ENCODE measurements around the gene CTBP2.
A peak's percentile ranks its signal among the peaks of the same experiment; 100 is the strongest.

CTBP2 gene

DNA sequence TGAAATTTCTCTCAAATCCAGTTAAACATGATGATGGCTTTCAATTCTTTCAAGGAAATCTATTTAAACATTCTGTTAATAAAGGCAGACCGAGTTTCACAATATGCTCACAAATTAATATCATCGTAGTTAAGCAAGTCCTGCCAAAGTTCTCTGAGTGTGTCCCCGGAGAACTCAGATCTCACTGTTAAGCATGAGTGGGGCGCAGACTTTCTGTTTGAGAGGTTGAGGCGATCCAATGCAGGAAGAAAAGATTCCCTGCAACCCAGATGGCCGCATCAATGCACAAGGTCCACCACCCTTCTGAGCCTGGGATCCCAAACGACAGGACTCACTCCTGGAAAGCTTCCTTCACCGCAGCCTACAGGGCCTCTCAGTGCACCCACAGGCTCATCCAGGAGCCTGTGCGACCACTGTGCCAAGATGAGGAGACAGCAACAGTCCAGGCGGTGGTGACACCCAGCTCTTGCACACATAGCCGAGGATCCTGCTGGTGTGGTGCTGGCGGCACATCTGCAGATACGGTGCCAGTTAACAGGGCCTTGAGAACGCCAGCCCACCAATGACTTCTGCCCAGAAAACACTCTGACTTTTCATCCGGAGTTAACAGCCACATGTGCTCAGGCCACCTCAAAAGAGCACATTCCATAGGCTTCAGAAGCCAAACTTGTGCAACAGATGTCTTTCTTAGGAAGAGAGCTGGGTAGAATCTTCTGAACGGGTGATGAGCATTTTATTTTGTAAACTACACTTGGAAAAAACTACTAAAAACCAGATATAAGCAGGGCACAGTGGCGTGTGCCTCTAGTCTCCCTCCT lies 116.3 kb downstream of the CTBP2 start:
- DNase-seq (ENCODE audit: low read depth, low spot score): no peak

DNA sequence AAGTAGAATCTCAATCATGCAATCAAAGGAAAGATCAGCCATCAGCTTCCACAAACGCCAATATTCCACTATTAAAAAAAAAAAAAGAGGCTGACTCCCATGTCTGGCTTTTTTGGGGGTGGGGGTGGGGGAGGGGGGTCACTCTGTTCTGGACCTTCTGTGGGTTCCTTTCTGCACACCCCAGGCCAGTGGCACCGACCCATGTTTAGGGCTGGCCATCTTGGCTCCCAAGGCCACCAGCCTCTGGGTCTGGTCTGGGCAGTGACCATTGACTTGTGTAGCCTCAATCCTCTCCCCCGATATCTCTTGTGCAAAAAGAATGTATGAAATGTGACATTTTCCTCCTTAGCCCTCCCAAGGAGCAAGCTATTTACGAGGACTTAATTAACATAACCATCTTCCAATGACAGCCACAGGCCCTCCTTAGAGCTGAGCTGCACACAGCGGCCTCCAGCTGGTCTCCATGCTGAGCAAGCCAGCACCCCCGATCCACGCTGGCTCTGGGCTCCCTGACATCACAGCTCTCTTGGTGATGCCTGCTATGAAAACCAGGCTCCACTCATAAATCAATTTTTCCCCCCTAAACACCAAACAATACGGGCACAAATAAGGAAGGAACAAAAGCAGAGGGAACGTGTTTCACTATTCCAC lies 118.4 kb downstream of the CTBP2 start:
- DNase-seq (ENCODE audit: low read depth, low spot score): peak; percentile 50

GRCh38 chr10:125039354-125039769 lies 121.0 kb downstream of the CTBP2 start:
- no peak for DNase-seq (ENCODE audit: low read depth, low spot score)

DNA sequence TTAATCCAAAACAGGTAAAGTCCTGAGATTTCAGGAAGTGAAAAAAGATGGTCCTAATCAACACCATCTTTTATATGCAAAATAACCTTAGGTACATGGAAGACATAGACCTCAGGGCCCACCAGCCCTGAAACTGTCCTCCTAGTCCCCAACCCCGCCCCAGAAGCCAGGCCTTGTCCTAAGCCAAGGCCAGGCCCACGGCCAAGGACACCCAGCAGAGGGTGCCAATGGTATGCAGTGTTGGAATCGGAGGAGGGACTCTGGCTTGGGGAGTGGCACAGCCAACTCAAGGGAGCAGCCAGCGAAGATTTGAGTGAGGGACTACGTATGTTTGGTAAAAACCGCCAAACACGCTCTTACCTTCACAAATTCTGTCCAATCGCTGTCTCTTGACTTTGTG lies 121.7 kb downstream of the CTBP2 start:
- DNase-seq (ENCODE audit: low read depth, low spot score): no peak

DNA sequence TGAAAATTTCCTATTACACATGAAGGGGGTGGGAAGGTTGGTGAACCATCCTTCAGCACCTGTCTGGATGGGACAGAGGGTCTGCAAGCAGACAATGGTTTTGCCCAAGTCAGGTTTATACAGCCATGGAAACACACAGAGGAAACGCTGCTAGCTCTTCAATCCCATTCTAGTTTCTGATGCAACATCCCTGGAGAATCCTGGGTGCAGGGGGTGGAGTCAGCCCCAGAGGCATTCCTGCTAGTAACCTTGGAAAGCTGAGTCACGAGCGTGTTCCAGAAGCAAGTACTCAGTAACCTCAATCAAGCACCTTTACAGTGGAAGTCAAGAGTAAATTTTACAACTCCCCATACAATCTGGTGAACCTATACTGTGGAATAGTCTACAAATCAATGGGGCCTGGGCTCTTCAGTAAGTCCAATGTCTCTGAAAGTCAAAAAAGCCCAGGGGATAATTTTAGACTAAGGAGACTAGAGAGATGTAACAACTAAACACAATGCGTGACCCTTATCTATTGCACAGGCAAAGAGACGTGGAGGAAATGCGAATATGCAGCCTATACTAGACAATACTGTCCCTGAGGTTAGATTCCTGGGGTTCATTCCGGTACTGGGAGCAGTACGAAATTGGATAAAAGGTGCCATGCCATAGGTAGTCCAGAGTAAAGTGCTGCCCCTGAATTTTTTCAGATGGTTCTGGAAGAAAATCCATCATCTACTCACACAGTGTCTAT lies 123.1 kb downstream of the CTBP2 start:
- DNase-seq (ENCODE audit: low read depth, low spot score): peak; percentile 66

- DNase-seq (ENCODE audit: low read depth, low spot score): no peak
Measured at GRCh38 chr10:125035588-125036295, 124.6 kb downstream of the CTBP2 start.

DNA sequence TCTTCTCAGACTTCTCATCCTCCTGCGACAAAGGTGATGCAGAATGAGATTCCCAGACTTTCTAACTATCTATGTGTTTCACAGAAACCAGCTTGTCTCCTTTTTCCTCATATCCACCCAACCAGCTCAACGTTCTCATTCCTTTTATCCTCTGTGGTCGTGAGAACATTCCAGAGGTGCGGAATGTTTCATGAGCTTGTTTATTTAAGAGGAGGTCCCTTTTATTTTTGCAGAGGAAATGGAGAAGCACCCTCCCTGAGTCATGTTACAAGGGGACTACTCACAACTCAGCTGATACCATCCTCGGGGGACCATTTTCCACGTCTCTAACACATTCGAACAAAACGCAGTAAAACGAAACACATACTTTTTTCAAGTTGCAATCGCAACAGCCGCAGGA lies 125.2 kb downstream of the CTBP2 start:
- peak; percentile 93 for DNase-seq (ENCODE audit: low read depth, low spot score)

DNA sequence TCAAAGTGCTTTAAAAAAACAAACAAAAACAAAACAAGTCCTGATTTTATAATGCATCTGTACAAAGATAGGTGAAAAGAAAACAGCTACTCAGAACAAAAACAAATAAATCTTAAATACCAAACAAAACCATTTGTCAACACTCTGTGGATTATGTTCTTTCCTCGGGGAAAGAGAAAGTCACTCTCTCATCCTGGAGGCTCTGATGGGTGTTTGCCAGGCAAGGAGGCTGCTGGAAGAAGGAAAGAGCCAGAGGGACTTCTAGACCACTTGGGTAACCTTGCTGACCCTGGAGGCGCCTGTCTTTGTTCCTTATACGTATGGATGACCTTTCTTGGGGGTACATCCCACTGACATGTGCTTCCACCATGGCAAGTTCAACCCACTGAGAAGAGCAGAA lies 125.7 kb downstream of the CTBP2 start:
- peak; percentile 51 for DNase-seq (ENCODE audit: low read depth, low spot score)

DNA sequence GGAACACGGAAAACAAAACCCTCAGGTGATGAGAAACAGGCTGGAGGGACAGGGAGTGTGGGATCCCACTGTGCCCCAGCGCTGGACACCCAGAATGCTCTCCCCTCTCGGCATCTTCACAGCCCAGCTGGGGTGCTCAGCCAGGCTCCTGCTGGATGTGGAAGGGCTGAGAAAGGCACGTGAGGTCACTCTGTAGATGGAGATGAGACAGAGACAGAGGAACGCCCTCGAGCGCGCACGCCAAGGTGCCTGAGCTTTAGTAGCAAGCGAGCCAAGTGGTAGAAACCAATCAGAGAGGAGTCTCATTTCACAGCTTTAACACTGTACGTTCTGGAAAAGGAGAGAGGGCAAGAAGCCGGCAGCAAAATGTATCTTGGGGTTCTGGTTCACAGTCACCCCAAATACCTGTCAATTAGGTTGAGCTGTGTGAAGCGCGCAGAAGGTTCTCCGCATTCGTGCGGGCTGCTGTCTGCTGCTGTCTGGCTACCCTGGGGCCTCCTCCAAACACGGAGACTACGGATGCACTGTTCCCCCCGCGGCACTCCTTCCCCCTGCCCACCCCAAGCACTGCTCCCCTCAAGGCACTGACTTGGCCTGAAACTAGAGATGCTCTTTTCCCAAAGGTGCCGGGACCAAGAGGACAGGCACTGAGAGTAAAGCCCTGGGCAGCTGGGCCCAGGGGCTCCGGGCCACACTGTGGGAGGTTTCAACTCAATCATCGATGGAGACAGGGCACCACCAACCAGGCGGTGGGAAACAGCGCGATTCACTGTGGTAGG lies 127.0 kb downstream of the CTBP2 start:
- DNase-seq (ENCODE audit: low read depth, low spot score): no peak

DNA sequence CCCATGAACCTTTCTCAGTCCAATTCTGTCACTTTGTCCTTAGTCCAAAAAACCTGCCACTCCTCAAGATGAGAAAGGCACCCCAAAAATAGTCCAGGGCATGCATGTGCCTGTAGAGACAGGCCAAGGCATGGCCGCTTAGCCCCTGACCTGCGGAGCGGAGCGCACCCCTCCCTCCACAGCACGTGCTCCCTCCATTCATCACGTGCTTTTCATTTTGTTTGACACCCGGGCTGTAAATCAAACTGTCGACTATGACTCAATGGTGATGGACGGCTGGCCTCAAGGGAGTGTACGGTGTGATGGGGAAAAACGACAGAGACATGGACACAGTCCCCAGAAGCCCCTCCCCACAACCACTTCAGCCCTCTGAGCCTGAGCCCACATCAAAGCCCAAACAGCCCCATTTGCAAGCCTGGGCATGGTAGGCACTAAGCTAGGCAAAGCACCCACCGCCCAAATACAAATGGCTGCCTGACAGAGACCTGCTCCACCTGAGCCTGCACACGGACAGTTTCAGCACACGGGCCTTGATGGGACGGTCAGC lies 127.8 kb downstream of the CTBP2 start:
- DNase-seq (ENCODE audit: low read depth, low spot score): no peak

GRCh38 chr10:125030567-125031197 lies 129.7 kb downstream of the CTBP2 start:
- no peak for DNase-seq (ENCODE audit: low read depth, low spot score)

DNA sequence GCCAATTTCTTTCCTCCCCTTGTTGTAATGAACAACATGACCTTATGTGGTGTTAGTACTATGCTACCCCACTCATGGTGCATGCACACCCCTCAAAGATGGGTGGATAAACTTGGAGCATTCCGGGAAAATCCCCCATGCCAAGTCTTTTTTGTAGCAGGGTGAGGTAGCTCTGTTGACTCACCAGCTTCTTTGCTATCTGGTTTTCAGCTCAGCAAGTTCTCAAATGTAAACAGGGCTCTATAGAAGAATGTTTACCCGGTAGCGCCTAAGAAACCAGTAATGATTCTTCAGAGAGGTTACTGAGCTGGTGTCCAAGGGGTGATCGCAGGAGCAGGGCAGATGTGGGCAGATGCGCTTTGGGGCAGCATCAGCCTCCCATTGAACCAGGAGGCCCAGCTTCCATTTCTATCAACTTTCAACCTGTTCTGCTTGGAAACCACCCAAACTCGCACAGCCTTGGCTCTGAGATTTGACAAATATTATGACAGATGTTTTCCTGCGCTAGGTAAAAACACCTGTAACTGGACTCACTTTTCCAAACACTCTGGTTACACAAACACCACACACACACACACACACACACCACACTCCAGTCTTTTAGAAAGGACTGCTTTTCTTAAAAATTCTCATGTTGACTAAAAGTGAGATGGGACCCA lies 130.7 kb downstream of the CTBP2 start:
- DNase-seq (ENCODE audit: low read depth, low spot score): peak; percentile 69

GRCh38 chr10:125027871-125028869 lies 132.2 kb downstream of the CTBP2 start:
- peak; percentile 36 for DNase-seq (ENCODE audit: low read depth, low spot score)

DNA sequence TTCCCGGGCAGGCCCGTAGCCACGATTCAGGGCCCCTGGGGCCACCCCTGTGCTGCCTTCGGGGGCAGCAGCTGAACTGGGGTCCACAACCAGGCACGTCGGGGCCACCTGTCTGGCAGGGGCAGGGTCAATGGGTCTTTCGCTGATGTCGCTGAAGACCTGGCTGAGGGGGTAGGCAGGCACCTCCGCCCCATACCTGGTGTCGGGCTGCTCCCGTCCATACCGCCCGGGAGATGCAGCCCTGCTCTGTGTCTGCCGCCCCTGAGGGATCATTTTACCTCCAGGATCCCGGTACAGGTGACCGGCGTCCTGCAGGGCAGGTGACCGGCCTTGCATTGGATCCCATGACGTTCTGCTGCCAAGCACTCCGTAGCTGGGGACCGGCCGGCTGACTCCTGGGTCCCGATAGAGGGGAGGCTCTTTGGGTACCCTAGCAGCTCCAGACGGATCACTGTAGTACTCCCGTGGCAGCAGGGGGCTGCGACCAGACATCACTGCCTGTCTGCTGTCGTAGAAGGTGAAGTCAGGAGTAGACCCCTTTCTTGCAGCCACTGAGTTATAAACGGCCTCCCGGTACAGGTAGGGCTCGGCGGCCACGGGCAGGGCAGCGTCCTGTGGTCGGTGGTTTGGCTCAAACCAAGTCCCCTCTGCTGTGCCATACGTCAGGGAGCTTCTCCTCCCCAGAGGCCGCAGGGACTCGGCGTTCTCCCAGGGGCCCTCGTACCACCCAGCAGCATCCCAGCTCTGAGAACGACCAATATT lies 133.2 kb downstream of the CTBP2 start:
- DNase-seq (ENCODE audit: low read depth, low spot score): no peak

- no peak for DNase-seq (ENCODE audit: low read depth, low spot score)
Measured at GRCh38 chr10:125026036-125026931, 134.1 kb downstream of the CTBP2 start.

DNA sequence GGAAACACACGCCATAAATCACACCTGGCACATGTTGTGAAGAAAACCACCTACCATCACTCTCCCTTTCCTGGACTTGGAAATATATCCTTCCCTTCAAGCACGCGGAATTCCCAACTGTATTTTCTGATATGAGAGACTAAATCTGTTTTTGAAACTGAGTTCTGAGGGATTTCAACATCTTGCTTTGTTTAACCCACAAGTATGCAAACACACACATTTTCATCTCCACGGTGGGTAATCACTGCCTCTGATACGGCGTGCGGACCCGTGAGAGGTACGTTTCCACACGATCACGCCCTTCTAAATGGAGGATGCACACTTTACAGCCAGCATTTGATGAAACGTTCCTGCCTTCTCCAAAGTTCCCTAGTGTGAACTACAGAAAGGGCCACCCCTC lies 135.0 kb downstream of the CTBP2 start:
- DNase-seq (ENCODE audit: low read depth, low spot score): no peak
